ENCODE measurements around the gene GSDMA. TPM values are rescaled to one million over a fixed set of nuclear protein-coding genes. Genes with fewer than 3 reads are reported as not detected.

The GSDMA gene
- total and polyA plus RNA-seq, 9 of the 15 experiments (the other 6 are each of a cell fraction or from before 2014, with no cell fraction given): 0.04 to 0.13 (median 0.07) TPM; not detected in 2

DNA sequence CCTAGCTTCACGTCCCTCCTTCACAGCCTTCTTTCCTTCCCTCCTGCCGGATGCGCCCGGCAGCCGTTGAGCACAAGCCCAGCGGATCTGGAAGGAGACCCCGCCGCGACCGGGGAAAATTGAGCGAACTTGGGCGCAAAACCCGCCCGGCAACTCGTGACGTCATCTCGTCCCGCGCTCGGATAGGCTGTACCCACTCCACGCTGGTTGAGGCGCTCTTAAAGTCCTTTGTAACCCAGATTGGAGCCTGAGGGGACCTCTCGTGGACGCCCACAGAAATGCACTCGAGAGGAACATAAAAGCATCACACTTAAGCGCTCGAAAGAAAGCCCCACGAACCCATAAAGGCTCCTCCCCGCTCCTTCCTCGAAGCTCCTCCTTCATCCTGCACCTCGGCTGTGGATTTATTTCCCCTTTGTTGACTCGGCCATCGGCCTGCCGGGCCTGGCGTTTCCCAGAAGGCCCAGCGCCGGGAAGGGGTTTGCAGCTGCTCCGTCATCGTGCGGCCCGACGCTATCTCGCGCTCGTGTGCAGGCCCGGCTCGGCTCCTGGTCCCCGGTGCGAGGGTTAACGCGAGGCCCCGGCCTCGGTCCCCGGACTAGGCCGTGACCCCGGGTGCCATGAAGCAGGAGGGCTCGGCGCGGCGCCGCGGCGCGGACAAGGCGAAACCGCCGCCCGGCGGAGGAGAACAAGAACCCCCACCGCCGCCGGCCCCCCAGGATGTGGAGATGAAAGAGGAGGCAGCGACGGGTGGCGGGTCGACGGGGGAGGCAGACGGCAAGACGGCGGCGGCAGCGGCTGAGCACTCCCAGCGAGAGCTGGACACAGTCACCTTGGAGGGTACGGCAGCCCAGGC is 17.8 kb downstream of the GSDMA start, which contains the start of gene PSMD3:
Gene PSMD3 (plus strand): TSS at position 457 of the 856 bp plus-strand sequence. CDS start 164 bp downstream, at position 621.
- ATAC-seq: peak; percentile 93
- Histone ChIP-seq H3K27me3 (ENCODE audit: control insufficient read depth in 2 of 2, insufficient read depth in 2 of 2, low read length in 2 of 2) (no peaks in the 10 kb centered on the region), H3K4me1 (replicated peaks in 1 of 2; ENCODE audit: control insufficient read depth in 2 of 2, insufficient read depth in 2 of 2, low read length in 2 of 2) (peaks cover 5 to 12% of the 10 kb centered on the region in 2 experiments; a peak in 3 of 5 replicates), H3K4me2 (ENCODE audit: insufficient read depth, low read length) (peak within 1 kb of the TSS; percentile 92), H3K9me1 (ENCODE audit: control insufficient read depth, insufficient read depth, low read length) (no peaks in the 10 kb centered on the region), H3K4me3 (peak within 1 kb of the TSS; percentile 98), H3K36me3 (ENCODE audit: control insufficient read depth, insufficient read depth, low read length) (peaks cover 36% of the 10 kb centered on the region), H3K27ac (ENCODE audit: extremely low read depth, low read depth, low read length) (peak within 1 kb of the TSS; percentile 98), H2AFZ (ENCODE audit: low read depth, low read length) (peak within 1 kb of the TSS; percentile 97), H3K9ac (ENCODE audit: insufficient read depth in 1 of 2, low read depth in 2 of 2, low read length in 2 of 2) (peak within 1 kb of the TSS; percentile 98 to 100), H3K79me2 (ENCODE audit: control insufficient read depth, insufficient read depth, low read length) (peaks cover 39% of the 10 kb centered on the region), H3K9me3 (replicated peaks; ENCODE audit: control insufficient read depth, insufficient read depth, low read depth, low read length) (no peaks in the 10 kb centered on the region), H4K20me1 (replicated peaks; ENCODE audit: control insufficient read depth, insufficient read depth, low read length) (peaks cover 10% of the 10 kb centered on the region)
- FAIRE-seq: peak; percentile 99
- WGBS (ENCODE audit: insufficient coverage, low coverage, missing lambda C conversion rate): under 1% methylated on average over 66 of the region's 84 CpGs
- ChIA-PET CTCF (ENCODE audit: low intra/inter-chr PET ratio) (interaction anchor here (0.6 to 1.8 kb wide), 4 partner anchors 22 to 440 kb away, joined by 3 to 13 read pairs (median 5); no protein-coding TSS in a partner anchor), POLR2A (interaction anchor here (0.6 to 3.7 kb wide), 12 partner anchors 9 to 1109 kb away, joined by 3 to 16 read pairs (median 4); partner anchors contain the start of gene RPL19)
- BruUV-seq (replicated peaks): no TSS peak
- in situ Hi-C loops (cut with MboI) (no loop called here), intact Hi-C loops (cut with micrococcal nuclease) (loop anchor here (1.0 kb wide), 4 partner anchors 21 to 358 kb away; no protein-coding TSS in a partner anchor)
- DNase-seq (ENCODE audit: extremely low read depth in 1 of 4, low spot score in 3 of 4): peak; percentile 92 to 99 (median 94)
- TF ChIP-seq, protein P1, sequence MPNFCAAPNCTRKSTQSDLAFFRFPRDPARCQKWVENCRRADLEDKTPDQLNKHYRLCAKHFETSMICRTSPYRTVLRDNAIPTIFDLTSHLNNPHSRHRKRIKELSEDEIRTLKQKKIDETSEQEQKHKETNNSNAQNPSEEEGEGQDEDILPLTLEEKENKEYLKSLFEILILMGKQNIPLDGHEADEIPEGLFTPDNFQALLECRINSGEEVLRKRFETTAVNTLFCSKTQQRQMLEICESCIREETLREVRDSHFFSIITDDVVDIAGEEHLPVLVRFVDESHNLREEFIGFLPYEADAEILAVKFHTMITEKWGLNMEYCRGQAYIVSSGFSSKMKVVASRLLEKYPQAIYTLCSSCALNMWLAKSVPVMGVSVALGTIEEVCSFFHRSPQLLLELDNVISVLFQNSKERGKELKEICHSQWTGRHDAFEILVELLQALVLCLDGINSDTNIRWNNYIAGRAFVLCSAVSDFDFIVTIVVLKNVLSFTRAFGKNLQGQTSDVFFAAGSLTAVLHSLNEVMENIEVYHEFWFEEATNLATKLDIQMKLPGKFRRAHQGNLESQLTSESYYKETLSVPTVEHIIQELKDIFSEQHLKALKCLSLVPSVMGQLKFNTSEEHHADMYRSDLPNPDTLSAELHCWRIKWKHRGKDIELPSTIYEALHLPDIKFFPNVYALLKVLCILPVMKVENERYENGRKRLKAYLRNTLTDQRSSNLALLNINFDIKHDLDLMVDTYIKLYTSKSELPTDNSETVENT (CRISPR knock-in tag; IDR thresholded peaks at IDR 0.05): peak; percentile 86; the same call in 1 of the 2 replicates
- TF ChIP-seq CXXC5 (CRISPR knock-in tag; IDR thresholded peaks at IDR 0.05) (peak; percentile 94), HDAC2 (IDR thresholded peaks at IDR 0.05) (no peak), GATA2 (CRISPR knock-in tag; IDR thresholded peaks at IDR 0.05) (peak; percentile 42; the same call in 1 of the 2 replicates), HNRNPL (IDR thresholded peaks at IDR 0.05; ENCODE audit: low read depth, low read length) (0 out of 2 replicates have a peak, but pooled peaks have one; percentile 45), MAFG (tag; conservative IDR thresholded peaks at IDR 0.05) (peak; percentile 53; the same call in 1 of the 2 replicates), HDAC8 (tag; IDR thresholded peaks at IDR 0.05) (peak; percentile 81; the same call in 1 of the 2 replicates), HLTF (IDR thresholded peaks at IDR 0.05) (no peak; the same call in 1 of the 2 replicates), CBFA2T3 (IDR thresholded peaks at IDR 0.05) (0 out of 2 replicates have a peak, but pooled peaks have one; percentile 15), EHMT2 (IDR thresholded peaks at IDR 0.05) (no peak), MAFF (IDR thresholded peaks at IDR 0.05; ENCODE audit: low read length) (peak; percentile 1; the same call in 1 of the 2 replicates)
- TF ChIP-seq, protein P2, sequence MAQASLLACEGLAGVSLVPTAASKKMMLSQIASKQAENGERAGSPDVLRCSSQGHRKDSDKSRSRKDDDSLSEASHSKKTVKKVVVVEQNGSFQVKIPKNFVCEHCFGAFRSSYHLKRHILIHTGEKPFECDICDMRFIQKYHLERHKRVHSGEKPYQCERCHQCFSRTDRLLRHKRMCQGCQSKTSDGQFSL (CRISPR knock-in tag; IDR thresholded peaks at IDR 0.05): 0 out of 2 replicates have a peak, but pooled peaks have one; percentile 18
- TF ChIP-seq, protein P2 (tag; IDR thresholded peaks at IDR 0.05): no peak
- TF ChIP-seq, protein P3, sequence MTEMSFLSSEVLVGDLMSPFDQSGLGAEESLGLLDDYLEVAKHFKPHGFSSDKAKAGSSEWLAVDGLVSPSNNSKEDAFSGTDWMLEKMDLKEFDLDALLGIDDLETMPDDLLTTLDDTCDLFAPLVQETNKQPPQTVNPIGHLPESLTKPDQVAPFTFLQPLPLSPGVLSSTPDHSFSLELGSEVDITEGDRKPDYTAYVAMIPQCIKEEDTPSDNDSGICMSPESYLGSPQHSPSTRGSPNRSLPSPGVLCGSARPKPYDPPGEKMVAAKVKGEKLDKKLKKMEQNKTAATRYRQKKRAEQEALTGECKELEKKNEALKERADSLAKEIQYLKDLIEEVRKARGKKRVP (CRISPR knock-in tag; IDR thresholded peaks at IDR 0.05): 0 out of 2 replicates have a peak, but pooled peaks have one; percentile 10
- TF ChIP-seq, protein P4, sequence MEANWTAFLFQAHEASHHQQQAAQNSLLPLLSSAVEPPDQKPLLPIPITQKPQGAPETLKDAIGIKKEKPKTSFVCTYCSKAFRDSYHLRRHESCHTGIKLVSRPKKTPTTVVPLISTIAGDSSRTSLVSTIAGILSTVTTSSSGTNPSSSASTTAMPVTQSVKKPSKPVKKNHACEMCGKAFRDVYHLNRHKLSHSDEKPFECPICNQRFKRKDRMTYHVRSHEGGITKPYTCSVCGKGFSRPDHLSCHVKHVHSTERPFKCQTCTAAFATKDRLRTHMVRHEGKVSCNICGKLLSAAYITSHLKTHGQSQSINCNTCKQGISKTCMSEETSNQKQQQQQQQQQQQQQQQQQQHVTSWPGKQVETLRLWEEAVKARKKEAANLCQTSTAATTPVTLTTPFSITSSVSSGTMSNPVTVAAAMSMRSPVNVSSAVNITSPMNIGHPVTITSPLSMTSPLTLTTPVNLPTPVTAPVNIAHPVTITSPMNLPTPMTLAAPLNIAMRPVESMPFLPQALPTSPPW (CRISPR knock-in tag; IDR thresholded peaks at IDR 0.05): peak; percentile 60; the same call in 1 of the 2 replicates

Data from K562 (cell line).